ENCODE results near the gene WWP2.
A peak's percentile ranks its signal among the peaks of the same experiment; 100 is the strongest.
"Not testable (repeated sequence)": the region's sequence is repeated elsewhere in the genome, so short reads cannot be mapped to it uniquely, and the experiment has no call there.

WWP2 gene

DNA sequence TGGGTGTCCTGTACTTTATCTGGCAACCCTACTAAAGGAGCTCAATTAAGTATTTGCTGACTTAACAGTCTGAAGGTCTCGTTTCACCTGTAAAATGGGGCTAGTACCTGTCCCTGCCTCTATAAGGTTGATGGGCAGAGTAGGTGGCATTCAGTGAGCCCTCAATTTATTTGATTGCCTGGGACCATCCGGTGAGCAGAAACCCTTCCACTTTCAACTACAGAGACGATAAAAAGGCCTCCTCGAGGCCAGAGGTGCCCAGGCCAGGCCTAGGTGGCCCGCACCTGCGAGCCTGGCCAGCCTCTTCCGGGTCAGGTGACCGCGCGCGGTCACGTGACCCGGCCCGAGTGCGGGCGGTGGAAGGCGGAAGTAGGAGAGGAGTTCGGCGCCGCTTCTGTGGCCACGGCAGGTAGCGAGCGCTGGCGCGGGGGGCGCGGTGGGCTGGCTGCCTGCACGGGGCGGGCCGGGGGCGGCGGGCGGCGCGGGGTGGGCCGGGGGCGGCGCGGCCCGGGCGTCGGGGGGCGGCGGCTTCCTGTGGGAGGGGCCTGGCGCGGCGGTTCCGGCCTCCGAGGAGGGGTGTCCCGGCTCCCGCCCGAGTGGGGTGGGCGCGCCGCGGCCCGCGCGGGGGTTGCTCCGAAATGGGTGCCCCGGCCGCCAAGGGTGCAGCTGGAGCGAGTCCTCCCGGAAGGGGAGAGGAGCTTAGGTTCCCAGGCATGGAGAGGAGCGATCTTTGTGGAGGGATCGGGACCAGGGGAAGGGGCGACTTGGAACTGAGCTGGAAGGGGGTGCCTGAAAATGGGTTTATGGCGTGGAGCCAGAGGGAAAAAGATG lies at the start of gene WWP2:
WWP2 (plus strand) TSS at position 350 of the 831 bp plus-strand sequence. CDS start 24,679 bp downstream, outside the sequence.
- DNase-seq (ENCODE audit: low spot score) = peak; percentile 78

DNA sequence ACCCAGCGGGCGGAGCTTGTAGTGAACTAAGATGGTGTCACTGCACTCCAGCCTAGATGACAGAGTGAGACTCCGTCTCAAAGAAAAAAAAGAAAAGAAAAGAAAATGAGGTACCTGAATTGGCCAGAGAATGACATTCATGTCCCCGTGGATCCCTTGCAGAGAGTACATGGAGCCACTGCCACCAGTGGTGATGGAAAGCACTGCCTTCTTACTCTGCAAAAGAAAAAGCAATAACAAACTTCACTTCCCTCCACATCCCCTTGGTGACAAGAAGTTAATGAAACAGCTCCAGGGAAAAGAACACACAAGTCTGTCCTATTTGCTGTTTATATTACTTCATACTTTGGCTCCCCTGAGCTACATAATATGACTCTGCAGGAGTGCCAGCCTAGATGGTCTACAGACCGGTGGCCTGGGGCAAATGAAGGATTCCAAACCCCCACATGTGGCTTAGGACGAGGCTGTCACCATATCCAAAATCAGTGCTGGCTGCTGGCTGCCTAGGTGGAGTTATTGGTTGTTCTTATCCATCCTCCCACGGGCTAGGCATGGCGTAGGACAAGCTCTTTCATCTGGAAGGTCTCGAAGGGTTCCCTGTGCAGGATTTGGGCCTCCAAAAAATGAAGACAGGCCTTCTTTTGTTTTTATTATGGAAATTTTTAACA lies 49.1 kb upstream of the WWP2 start:
- DNase-seq (ENCODE audit: low spot score) = peak; percentile 25

DNA sequence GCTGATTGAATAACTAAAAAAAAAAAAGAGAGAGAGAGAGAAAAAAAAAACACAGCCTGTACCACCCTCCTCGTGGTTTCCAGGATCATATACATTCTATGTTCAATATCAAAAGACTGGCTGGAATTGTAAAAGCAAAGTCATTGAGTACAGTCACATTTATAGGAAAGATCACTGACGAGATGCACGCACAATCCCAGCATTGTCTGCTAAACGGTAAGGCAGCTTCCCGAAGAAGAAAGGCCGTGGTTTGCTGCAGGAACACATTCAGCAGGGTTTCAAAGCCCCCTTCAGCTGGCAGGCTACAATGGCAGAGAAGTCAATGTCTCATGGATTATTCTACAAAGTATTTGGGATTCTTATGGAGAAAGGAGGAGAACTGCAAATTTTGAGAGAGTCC lies 45.1 kb upstream of the WWP2 start:
- DNase-seq (ENCODE audit: low spot score) = no peak

DNA sequence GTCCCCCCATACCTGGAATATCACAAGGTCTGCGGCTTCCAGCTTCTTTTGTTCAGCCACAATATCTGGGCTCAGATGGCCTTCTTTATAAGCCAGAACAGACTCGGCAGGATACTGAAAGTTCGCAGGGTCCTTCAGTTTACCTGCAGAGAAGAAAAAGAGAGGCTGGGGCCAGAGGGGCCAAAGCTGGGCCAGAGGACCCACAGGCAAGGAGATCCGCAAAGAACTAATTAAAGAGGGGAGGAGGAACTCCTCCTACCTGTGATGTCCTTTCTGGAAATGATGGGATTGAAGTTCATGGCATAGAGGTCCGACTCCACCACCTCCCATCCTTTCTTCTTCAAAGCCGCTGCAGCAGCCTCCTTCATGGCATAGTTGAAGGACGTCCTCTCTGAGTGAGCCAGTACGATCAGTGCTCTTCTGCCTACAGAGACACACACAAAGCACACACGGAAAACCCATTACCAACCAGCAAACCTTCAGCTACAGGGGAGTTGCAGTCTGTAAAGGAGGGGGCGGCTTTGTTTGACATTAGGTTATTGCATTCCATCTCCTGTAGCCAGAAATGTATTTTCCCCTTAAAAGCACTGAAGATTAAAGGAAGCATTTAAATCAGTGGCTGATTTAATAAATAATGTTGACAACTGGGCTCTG lies 43.9 kb upstream of the WWP2 start:
- no peak for DNase-seq (ENCODE audit: low spot score)

DNA sequence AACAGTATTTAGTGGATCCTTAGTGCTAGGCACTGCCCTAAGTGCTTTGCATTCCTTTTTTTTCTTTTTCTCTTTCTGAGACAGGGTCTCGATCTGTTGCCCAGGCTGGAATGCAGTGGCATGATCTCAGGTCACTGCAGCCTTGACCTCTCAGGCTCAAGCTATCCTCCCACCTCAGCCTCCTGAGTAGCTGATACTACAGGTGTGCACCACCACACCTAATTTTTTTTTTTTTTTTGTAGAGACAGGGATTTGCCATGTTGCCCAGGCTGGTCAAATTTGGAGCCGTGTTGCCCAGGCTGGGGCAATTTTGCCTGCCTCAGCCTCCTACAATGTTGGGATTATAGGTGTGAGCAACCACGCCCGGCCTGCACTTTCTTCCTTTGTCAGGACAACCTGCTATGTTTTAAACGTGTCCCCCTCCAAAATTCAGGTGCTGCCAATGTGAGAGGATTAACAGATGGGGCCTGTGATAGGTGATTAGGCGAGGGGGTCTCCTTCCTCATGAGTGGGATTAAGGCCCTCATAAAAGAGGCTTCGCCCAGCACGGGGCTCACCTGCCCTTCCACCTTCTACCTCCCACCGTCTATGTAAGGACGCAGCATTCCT lies 41.2 kb upstream of the WWP2 start:
- DNase-seq (ENCODE audit: low spot score) = no peak

DNA sequence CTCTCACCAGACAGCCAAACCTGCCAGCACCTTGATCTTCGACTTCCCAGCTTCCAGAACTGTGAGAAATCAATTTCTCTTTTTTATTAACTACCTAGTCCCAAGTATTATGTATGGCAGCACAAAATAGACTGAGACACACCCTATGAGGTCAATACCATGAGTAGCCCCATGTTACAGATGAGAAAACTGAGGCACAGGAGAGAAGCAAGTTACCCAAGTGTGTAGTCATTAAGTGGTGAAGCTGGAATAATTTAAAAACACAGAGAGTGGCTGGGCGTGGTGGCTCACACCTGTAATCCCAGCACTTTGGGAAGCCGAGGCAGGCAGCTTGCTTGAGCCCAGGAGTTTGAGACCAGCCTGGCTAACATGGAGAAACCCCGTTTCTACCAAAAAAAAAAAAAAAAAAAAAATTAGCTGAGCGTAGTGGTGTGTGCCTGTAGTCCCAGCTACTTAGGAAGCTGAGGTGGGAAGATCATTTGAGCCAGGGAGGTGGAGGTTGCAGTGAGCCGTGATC lies 40.6 kb upstream of the WWP2 start:
- DNase-seq (ENCODE audit: low spot score) = no peak

DNA sequence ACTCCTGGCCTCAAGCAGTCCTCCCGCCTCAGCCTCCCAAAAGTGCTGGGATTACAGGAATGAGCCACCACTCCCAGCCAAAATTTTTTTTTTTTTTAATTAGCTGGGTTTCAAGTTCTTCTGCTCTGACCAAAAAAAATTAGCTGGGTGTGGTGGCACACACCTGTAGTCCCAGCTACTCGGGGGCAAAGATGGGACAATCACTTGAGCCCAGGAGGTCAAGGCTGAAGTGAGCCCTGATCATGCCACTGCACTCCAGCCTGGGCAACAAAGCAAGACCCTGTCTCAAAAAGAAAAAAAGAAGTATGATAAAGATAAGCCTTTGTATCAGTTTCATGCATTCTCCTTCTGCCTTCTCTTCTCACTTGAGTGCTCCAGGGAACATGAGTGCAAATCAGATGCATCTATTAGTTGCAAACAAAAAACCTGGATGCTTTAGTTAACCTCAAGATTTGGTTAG lies 37.7 kb upstream of the WWP2 start:
- DNase-seq (ENCODE audit: low spot score) = no peak

DNA sequence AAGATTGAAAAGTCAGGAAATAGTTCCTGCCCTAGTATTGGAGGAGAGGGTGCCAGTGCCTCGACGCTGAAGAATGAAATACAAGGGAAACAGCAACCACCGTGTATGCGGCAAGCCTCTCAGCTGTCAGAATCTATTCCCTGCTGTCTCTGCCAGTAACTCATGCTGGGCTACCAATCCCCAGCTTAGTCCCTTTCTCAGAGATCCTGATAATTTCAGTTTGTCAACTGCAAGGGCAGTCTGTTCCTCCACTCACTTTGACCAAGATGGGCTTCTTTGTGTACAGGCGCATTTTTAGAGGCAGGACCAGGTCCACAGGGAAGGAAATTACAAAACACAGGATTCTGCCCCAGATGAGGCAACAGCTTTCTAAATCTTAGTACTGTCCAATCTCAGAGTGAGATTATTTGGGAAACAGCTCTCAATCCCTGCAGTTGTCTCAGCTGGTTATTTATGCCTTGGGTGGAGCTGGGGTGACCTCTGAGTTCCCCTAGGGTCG lies 37.1 kb upstream of the WWP2 start:
- no peak for DNase-seq (ENCODE audit: low spot score)

DNA sequence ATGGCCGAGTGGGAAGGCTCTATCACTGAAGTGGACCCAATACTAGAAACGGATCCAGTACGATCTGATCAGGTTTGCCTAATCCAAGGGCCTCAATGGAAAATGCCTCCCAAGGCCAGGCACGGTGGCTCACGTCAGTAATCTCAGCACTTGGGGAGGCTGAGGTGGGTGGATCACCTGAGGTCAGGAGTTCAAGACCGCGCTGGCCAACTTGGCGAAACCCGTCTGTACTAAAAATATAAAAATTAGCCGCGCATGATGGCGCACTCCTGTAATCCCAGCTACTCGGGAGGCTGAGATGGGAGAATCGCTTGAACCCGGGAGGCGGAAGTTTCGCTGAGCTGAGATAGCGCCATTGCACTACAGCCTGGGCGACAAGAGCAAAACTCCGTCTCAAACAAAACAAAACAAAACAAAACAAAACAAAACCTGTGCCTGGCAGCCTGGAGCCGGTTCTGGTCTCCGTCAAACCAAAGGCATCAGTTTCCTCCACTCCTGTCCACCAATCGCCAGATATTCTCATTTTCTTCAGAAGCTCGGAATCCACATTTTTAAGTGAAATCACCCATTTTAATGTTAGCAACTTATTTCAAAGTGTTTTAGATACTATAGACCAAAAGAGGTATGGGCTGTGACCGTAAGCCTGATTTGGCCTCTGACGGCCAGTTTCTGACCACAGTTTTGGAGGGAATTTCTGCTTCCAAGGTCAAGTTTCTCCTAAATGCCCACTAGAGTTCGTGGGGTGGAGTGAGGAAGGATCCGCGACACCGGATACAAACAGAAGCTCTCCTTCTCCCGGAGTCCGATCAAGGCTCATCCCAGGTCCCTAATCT lies 36.4 kb upstream of the WWP2 start:
- DNase-seq (ENCODE audit: low spot score) = peak; percentile 31

DNA sequence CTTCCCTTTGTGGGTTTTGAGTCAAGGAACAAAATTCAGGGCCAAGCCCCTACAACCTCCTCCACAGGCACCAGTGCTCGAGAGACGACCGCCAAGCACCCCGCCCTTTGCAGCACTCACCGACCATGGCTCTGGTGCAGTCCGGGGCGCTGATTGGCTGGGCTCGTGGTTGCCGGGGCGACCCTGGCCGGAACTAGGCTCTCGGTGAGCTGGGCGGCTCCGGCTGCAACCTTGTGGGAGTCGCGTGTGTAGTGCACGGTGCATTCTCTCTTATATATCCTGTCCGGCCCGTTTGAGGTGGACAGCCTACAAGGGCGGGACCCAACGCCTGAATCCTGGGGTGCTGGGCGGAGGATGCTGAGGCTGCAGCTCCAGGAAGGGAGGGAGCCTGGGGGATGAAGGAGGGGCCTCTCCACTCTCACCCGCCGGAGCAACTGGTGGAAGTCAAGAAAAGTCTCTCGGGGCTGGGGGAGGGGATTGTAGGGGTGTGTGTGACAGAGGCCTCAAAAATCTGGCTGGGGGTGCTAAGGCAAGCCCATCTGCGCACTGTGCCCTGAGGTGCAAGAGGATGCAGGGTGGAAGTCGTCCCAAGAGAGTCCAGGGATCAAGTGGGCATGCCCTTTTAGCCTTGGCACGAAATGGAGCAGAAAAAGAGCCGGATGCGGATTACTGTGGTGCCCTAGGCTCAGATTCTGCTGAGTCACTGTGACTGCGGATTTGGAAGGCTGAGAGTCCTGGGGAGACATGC lies 35.6 kb upstream of the WWP2 start, which contains the start of gene NQO1:
NQO1 (minus strand) TSS at position 248 of the 748 bp plus-strand sequence; CDS start at position 127, 121 bp downstream.
- DNase-seq (ENCODE audit: low spot score) = peak; percentile 98

DNA sequence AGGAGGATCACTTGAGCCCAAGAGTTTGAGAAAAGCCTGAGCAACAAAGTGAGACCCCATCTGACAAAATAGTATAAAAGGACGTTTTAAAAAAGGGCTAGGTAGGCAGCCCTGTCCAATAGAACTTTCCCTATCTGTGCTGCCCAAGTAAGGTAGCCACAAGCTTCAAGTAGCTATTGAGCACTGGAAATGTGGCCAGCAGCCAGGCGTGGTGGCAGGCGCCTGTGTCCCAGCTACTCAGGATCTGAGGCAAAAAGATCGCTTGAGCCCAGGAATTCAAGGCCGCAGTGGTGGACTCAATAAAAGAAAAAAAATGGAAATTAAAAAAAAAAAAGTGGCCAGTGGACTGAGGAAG lies 34.2 kb upstream of the WWP2 start:
- DNase-seq (ENCODE audit: low spot score) = no peak

DNA sequence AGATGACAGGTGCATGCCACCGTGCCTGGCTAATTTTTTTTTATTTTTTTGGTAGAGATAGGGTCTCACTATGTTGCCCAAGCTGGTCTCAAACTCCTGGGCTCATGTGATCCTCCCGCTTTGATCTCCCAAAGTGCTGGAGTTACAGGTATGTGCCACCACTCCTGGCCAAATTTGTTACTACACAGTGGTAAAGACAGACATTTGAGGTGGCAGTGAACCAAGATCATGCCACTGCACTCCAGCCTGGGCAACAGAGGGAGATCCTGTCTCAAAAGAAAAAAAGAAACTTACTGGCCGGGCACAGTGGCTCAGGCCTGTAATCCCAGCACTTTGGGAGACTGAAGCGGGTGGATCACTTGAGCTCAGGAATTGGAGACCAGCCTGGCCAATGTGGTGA lies 33.1 kb upstream of the WWP2 start:
- DNase-seq (ENCODE audit: low spot score) = not testable (repeated sequence)

DNA sequence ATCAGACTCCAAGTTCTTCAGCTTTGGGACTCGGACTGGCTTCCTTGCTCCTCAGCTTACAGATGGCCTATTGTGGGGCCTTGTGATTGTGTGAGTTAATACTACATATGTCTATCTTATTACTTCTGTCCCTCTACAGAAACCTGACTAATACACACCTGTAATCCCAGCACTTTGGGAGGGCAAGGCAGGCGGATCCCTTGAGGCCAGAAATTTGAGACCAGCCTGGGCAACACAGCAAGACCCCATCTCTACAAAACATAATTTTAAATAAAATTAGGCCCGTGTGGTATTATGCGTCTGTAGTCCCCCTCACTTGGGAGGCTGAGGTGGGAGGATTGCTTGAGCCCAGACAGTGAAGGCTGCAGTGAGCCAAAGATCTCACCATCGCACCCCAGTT lies 30.9 kb upstream of the WWP2 start:
- not testable (repeated sequence) for DNase-seq (ENCODE audit: low spot score)

DNA sequence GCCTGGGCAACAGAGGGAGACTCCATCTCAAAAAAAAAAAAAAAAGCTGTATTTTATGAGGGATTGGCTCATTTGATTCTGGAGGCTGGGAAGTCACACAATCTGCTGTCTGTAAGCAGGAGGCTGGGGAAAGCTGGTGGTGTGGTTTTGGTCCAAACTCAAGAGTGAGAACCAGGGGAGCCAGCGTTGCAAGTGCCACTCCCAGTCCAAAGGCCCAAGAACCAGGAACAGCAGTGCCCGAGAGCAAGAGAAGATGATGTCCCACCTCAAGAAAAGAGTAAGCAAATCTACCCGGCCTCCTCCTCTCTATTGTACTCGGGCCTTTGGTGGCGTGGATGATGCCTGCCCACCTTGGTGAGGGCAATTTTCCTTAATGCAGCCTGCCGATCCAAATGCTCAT lies 30.0 kb upstream of the WWP2 start:
- DNase-seq (ENCODE audit: low spot score) = no peak

DNA sequence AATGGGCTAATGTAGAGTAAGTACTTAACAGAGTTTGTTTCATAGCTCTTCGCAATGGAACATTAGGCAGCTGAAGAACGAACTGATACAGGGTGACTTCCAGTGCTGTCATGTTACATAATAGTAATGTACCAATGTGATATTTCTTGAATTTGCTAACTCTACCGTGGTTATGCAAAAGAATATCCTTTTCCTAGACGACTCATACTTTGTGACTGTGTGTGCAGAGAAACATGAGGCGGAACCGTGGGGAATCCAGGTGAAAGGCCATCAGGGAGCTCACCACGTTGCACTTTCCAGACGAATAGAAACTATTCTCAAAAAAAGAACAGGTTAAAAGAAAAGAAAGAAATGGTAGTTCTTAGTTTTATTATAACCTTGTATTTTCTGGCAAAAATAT lies 20.6 kb upstream of the WWP2 start:
- no peak for DNase-seq (ENCODE audit: low spot score)

DNA sequence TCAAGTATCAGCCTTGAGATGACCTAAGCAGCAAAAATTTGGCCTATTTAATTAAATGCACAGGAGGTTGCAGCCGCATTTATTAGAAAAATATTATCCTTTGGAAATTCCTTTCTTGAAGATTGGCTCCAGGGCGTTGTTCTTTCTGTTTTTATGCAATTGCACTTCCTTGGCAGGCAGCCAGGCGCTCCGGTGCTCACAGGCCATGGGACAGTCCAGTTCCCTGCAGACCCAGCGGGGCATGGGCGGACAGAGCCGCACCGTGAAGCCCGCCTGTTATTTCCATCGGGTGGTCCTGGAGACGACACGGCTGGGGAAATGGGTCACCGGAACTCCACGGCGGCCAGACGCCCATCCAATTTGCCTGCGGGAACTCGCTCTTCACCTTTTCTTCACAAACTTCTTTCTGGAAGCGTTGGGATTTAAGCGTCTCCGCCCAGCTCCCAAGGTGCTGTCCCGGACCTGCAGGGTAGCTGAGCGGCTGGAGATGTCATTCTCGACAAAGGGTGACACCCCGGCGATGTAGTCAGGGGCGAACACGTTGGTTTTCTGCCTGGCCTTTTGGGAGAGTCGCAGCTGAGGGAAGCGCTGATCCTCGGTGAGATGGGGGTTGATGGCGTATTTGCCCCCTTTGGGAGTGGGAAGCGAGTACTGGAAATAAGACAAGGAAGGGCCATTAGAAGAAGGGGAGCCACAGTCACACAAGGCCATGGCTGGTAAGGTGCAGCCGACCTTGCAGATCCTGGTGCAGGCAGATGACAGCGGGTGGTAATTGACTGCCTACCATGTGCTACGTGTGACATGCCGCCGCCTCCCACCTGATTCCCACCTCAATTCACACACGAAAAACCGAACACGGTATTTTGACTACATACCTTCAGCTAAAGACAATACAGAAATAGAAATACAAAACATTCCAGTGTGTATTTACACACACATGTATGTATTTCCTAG lies 19.9 kb upstream of the WWP2 start:
- no peak for DNase-seq (ENCODE audit: low spot score)

DNA sequence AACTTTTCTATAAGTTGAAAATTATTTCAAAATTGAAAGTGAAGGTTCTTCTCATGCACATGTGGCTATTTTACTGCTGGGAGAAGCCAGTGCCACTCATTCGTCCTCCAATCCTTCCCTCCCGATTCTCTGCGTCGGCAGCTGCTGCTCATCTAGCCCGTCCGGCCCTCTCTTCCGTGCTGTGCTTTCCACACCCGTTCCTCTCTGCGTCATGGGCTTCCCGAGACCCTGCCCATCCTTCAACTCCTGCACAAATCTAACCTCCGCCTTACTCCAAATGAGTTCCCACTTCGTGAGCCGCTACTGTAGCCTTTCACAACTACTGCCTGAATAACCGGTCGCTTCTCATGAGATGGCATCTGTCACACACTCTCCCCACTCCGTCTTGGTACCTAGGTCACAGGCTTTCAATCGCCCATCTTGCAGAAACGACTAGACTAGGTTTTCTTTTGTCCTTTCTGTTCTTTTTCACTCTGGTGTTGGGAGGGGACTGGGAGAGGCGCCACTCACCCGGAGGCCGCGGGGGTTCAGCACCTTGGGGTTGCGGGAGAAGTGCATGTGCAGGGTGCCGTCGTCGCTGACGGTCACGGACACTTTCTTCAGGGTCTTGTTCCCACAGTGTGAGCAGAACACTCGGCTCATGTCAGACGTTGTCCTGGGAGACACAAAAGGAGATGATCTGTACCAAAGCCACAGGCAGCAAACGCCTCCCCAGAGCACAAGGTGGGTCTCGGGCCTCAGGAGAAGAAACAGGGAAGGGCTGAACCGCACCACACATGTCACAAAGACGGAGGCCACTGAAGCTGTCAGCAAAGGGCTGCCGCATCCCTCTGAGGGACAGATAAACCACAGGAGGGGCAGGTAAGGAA lies 17.5 kb upstream of the WWP2 start:
- DNase-seq (ENCODE audit: low spot score) = no peak

DNA sequence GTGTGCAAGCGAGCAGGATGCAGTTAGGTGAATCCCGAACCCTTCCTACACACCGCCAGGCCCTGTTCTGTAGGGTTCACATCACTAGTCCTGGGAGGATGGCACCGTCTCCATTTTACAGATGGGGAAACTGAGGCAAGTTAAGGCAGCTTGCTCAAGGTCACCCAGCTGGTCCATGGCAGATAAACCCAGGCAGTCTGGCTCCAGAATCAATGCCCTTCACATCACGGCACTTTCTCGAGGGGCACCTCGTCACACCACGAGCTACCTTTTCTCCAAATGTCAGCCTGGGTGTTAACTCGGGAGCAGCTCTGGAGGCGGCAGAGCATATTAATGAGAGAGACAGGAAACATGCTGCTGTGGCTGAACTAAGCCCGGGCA lies 16.9 kb upstream of the WWP2 start:
- DNase-seq (ENCODE audit: low spot score) = no peak
